GM21723 (cell line): ENCODE measurements around the gene DDX18.

Source experiments
- ATAC-seq: cut with Tn5 transposase; IDR thresholded peaks from one replicate; pipeline ENCODE4 v1.9.1; 2021; ENCODE audit warnings: mild to moderate bottlenecking, moderate library complexity; ENCODE audit not compliant: unreplicated experiment

Gene DDX18

GRCh38 chr2:117833911-117834310 lies 19.4 kb downstream of the DDX18 start:
- peak; percentile 35 for ATAC-seq

- ATAC-seq = no peak
Observed at GRCh38 chr2:117834992-117835391, 20.5 kb downstream of the DDX18 start.

- peak; percentile 83 for ATAC-seq
Observed at GRCh38 chr2:117835990-117836760, 21.7 kb downstream of the DDX18 start.

DNA sequence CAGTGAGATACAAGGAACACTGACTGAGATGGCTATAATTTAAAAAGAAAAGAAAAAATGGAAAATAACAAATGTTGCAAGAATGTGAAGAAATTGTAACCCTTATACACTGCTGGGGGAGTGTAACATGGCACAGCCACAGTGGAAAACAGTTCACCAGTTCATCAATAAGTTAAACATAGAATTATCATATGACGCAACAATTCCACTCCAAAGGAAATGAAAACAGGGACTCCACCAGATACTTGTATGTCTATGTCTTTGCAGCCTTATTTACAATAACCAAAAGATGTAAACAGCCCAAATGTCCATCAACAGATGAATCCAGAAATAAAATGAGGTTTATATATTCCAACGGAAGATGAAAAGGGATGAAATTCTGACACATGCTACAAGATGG lies 30.8 kb downstream of the DDX18 start:
- ATAC-seq = no peak

- ATAC-seq = no peak
Observed at GRCh38 chr2:117850015-117850414, 35.5 kb downstream of the DDX18 start.

DNA sequence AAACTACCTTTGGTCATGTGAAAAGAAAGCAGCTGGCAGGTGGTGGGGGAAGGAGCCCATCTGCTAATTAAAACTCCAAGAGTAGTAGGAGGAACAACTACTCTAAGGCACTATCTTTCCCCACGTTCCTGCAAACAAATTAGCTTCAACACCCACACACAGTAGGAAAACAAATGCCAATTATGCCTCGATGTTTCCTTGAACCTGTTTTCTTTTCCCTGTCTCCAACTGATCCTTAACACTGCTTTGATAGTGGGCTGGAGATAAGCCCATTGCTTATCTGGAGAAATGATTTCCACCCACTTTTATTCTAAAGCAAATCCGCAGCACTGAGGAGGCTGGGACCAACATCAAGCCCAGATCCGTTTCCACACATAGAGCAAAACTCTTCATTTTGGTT lies 36.0 kb downstream of the DDX18 start:
- no peak for ATAC-seq

DNA sequence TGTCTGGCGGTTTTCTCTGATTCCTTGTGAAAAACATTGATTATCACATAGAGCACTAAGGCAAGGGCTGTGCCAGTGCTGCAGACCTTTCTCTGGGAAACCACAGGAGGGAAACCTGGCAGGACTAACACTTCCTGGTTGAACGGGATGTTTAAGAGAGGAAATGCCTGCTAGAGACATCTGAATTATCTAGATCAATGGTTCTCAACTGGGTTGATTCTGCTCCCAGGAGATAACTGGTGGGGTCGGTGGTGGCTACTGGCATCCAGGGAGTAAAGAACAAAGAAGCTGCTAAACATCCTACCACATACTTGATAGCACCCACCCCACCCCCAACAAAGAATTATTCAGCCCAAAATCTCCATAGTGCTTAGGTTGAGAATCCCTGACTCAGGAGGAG lies 37.5 kb downstream of the DDX18 start:
- ATAC-seq = no peak

DNA sequence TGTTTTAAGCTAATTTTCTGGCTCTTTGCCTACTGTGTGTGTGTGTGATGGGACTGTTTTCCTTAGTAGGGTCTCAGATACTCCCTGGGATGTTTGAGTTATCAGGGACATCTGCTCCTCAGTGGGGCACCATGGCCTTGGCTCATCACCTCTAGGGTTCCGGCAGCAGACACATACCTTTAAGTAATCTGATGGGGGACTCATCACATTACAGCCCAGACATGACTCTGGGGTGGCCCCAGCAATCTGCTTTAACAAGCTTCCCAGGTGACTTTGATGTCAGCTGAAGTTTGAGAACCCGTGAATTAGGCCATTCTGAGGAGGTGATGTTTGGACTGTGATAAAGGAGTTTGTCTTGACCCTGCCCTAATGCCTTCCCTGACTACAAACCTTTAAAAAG lies 38.8 kb downstream of the DDX18 start:
- ATAC-seq = no peak

DNA sequence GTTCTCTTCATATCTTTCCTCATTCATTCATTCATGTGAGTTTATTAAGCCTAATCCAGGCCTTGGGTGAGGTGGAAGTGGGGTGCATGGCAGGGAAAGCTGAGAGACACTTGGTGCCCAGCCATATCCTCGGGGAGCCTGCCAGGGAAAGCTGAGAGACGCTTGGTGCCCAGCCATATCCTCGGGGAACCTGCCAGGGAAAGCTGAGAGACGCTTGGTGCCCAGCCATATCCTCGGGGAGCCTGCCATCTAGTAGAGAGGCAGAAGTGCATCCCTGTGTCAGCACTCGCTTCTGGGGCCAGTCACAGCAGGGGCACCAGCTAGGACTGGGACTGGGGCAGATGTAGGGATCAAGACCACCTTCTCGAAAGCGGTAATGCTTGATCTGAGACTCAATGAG lies 39.4 kb downstream of the DDX18 start:
- no peak for ATAC-seq

DNA sequence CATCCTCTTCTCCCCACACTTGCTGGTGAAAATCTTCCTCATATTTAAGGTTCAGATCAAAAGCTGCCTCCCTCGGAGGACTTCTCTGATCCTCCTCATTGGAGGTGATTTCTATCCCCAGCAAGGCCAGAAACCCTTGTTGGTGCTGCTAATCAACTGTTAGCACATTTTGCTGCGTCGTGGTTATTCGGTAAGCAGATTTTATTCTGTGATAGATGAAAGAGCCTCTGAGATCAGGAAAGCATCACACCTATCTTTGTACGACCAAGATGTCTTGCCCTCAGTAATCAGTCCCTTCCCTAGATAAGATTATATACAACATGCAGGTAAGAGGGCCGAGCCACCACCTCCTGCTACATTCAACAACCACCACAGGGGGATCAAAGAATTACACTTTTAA lies 40.1 kb downstream of the DDX18 start:
- ATAC-seq = no peak

GRCh38 chr2:117855886-117856285 lies 41.4 kb downstream of the DDX18 start:
- no peak for ATAC-seq

DNA sequence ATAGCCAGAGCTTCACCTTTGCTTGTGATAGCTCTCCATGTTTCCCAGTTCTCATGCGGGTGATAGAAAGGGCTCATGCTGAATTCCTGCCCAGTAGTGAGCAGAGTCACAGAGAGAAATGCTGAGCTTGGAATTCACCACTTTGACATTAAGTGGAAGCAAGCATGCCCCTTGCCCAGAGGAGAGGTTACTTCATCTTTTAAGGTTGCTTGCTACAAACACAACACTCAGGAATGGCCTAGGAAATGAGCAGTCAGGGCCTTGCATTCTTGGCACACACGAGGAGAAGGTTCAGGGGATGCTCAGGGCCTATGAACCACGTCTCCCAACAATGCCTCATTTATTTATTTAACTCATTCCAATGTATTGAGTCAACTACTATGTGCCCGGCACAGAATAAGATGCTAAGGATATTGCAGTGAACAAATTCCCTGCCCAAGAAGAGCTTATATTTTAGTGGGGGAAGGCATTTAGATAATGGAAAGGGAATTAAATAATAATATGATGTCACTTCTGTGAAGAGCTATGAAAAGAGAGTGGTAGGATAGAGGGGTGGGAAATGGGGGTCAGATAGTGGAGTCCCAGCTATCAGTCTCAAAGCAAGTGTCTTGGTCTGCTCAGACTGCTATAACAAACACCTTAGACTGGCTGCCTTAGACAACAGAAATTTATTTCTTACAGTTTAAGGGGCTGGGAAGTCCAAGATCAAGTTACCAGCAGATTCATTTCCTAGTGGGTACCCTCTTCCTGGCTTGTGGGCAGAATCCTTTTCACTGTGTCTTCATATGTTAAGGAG lies 42.1 kb downstream of the DDX18 start:
- no peak for ATAC-seq

GRCh38 chr2:117858336-117858735 lies 43.8 kb downstream of the DDX18 start:
- ATAC-seq = no peak

DNA sequence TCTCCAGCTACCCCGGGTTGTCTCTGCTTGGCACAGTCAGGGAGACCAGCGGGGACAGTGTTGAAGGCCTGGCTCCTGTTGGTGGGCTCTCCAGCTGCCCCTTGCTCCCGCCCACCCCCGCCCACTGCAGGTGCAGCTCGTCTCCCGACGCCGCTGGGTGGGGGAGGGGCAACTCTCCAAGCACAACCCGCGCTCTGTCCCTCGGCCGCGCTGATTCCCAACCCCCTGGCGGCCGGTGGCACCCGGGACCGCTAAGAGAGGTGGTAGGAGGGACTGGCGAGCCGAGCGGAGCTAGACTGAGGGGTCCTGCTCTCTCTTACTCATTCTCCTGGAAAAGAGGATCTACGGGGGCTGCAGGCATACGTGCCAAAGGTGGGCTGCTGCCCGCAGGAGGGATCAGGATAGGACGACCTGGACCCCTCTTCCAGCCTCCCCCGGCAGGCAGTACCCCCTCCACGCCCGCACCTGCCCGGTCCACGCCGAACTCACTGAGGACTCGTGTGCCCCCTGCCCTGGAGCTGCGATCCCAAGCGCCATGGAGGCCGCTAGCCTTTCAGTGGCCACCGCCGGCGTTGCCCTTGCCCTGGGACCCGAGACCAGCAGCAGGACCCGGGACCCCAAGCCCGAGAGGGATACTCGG lies 44.5 kb downstream of the DDX18 start:
- no peak for ATAC-seq

DNA sequence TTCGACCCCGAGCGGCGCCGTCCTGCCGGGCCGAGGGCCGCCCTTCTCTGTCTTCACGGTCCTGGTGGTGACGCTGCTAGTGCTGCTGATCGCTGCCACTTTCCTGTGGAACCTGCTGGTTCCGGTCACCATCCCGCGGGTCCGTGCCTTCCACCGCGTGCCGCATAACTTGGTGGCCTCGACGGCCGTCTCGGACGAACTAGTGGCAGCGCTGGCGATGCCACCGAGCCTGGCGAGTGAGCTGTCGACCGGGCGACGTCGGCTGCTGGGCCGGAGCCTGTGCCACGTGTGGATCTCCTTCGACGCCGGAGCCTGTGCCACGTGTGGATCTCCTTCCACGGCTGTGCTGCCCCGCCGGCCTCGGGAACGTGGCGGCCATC lies 45.0 kb downstream of the DDX18 start:
- ATAC-seq = no peak

DNA sequence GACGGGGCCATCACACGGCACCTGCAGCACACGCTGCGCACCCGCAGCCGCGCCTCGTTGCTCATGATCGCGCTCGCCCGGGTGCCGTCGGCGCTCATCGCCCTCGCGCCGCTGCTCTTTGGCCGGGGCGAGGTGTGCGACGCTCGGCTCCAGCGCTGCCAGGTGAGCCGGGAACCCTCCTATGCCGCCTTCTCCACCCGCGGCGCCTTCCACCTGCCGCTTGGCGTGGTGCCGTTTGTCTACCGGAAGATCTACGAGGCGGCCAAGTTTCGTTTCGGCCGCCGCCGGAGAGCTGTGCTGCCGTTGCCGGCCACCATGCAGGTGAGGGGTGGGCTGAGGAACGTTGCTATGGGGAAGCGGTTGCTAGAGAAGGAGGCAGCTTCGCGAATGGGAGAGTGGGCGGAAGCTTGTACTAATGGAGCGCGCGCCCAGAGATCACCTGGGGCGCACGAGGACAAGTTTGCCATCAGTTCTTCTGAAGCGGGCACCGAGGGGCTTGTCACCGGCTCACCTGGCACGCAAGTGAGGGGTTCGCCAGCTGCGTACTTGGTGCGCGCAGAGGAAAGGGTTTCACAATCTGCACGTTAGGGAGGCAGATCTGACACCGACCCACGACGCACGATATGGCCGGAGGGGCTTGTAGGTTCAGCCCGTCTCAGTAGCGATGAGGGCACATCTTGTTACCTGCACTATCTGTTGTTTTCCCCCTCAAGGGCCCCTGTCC lies 45.6 kb downstream of the DDX18 start:
- ATAC-seq = no peak

DNA sequence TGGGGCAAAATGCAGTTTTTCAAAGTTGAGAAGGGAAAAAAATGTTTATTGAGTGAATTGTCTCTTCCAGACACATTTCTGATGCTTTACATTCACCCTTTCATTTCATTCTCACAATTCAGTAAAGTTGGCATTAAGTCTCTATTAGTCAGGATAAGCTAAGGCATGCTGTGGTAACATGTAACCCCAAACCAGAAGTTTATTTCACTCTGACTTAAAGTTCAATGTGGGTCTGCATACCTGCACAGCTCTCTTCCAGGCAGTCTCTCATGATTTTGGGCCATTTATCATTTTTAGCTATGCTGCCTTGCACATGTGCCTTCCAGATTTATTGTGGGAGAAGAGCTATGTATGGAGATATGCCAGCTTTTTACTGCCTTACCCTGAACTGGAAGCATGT lies 48.0 kb downstream of the DDX18 start:
- no peak for ATAC-seq

DNA sequence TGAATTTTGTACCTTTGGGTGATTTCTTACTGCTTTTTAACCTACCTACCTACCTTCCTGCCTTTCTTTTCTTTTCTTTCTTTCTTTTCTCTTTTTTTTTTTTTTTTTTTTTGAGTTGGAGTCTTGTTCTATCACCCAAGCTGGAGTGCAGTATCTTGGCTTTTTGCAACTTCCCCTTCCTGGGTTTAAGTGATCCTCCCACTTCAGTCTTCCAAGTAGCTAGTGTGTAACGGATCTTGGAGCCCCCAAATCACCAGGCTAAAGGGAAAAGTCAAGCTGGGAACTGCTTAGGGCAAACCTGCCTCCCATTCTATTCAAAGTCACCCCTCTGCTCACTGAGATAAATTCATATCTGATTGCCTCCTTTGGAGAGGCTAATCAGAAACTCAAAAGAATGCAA lies 61.3 kb downstream of the DDX18 start:
- no peak for ATAC-seq

DNA sequence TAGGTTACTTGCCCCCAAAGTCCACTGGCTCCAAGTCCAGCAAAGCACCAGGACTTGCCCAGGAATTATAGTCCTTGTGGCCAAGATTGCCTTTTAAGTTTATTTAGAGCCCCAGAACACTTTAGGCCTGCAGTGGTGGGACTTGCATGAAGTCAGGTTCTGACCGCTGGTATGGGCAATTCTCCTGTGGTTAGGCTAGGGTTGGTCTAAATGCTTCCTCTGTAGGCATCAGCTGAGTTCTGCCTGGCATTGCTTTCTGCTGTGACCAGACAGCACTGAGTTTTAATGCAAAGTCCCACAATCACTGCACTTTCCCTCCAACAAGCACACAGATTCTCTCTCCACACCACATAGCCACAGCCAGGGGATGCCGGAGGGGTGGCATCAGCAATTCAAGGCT lies 64.5 kb downstream of the DDX18 start:
- no peak for ATAC-seq
